DOHH2 (cell line): ENCODE measurements around the gene USP48.

ENCODE experiments used
- EZH2phosphoT487 ChIP-seq: fragments of 200-600 bp; sonication (generic); IDR thresholded peaks from 2 replicates; pipeline ENCODE4 v1.6.1; 2017; ENCODE audit warnings: borderline replicate concordance, mild to moderate bottlenecking, antibody characterized with exemption, low read length, moderate library complexity, mixed read lengths
- TF ChIP-seq, protein P1 (sequence below): fragments of 200-600 bp; sonication (generic); IDR thresholded peaks from one replicate; pipeline ENCODE4 v1.5.1; 2014; ENCODE audit warnings: antibody characterized with exemption, mild to moderate bottlenecking, low read depth, low read length; ENCODE audit not compliant: poor library complexity, severe bottlenecking

DNA sequence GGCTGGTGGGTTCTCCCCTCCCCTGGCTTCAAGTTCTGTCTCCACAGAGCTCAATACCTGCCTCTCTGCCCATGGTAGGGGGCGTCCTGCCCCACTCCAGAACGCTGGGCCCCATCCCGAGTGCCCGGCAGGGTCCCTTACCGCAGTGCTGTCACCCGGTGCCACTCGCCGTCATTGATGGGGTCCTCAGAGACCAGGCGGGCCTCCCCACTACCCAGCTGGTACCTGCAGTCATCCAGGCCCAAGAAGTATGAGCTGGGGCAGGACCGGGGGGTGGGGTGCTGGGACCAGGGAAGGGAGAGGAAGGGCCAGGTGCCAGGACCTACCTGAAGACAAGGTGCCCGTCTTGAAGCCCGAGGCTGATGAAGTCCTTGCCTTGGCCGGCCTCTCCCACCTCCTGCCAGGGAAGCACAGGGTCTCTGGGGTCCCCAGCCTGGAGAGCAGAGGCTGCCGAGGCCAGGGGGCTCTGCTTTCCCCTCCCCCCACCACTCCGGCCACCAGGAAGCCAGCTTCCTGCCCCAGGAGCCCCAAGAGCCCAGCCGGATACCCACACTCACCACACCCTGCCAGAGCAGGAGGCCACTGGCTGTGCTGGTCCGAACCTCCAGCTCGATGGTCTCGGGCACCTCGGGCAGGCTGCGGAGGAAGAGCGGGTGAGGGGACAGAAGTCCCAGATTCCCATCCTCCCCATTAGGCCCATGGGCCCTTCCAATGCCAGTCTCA is 41.2 kb upstream of the USP48 start:
- no peak for TF ChIP-seq EZH2phosphoT487
- TF ChIP-seq, protein P1, sequence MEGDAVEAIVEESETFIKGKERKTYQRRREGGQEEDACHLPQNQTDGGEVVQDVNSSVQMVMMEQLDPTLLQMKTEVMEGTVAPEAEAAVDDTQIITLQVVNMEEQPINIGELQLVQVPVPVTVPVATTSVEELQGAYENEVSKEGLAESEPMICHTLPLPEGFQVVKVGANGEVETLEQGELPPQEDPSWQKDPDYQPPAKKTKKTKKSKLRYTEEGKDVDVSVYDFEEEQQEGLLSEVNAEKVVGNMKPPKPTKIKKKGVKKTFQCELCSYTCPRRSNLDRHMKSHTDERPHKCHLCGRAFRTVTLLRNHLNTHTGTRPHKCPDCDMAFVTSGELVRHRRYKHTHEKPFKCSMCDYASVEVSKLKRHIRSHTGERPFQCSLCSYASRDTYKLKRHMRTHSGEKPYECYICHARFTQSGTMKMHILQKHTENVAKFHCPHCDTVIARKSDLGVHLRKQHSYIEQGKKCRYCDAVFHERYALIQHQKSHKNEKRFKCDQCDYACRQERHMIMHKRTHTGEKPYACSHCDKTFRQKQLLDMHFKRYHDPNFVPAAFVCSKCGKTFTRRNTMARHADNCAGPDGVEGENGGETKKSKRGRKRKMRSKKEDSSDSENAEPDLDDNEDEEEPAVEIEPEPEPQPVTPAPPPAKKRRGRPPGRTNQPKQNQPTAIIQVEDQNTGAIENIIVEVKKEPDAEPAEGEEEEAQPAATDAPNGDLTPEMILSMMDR: no peak
